GM20000 (cell line): ENCODE measurements around the gene ATP10B.
A peak's percentile ranks its signal among the peaks of the same experiment; 100 is the strongest.

Experiments
- DNase-seq: peaks from one replicate; pipeline ENCODE4 v3.0.0; 2012; ENCODE audit warnings: low spot score
- TF ChIP-seq, protein P1 (sequence below): IDR thresholded peaks from 2 replicates; pipeline ENCODE4 v1.5.1; 2012; ENCODE audit warnings: mild to moderate bottlenecking, control low read depth; ENCODE audit errors: extremely low read depth, missing control alignments

Gene ATP10B

GRCh38 chr5:160805376-160805775 lies 46.6 kb downstream of the ATP10B start:
- DNase-seq = no peak
- TF ChIP-seq, protein P1, sequence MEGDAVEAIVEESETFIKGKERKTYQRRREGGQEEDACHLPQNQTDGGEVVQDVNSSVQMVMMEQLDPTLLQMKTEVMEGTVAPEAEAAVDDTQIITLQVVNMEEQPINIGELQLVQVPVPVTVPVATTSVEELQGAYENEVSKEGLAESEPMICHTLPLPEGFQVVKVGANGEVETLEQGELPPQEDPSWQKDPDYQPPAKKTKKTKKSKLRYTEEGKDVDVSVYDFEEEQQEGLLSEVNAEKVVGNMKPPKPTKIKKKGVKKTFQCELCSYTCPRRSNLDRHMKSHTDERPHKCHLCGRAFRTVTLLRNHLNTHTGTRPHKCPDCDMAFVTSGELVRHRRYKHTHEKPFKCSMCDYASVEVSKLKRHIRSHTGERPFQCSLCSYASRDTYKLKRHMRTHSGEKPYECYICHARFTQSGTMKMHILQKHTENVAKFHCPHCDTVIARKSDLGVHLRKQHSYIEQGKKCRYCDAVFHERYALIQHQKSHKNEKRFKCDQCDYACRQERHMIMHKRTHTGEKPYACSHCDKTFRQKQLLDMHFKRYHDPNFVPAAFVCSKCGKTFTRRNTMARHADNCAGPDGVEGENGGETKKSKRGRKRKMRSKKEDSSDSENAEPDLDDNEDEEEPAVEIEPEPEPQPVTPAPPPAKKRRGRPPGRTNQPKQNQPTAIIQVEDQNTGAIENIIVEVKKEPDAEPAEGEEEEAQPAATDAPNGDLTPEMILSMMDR = no peak

GRCh38 chr5:160802592-160802991 lies 49.4 kb downstream of the ATP10B start:
- no peak for DNase-seq
- TF ChIP-seq, protein P1 = no peak

GRCh38 chr5:160800375-160801275 lies 51.4 kb downstream of the ATP10B start:
- TF ChIP-seq, protein P1 = no peak

DNA sequence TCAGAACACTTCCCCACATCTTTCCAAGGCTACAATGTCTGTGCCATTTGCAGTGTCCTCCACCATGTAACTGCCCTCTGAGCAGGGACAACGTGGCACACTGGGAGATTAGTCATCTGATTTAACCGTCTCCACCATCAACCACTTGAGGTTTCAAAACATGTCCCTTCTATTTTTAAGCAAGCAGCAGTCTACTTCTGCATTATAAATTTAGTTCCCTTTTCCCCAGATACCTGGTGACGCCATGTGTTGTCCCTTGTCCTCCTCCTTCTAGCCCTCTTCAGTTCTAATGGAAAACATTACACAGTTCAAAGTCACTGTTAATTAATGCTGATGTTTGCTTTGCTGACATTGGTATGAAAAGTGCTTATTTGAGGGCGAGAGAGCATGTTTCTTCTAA lies 52.8 kb downstream of the ATP10B start:
- DNase-seq = peak; percentile 10

More at GRCh38 chr5:160800375-160801275, 51.4 kb downstream of the ATP10B start:
- no peak for DNase-seq

GRCh38 chr5:160797020-160797419 lies 55.0 kb downstream of the ATP10B start:
- TF ChIP-seq, protein P1 = no peak
- DNase-seq = no peak

More for the DNA sequence above, 52.8 kb downstream of the ATP10B start:
- TF ChIP-seq, protein P1 = no peak

DNA sequence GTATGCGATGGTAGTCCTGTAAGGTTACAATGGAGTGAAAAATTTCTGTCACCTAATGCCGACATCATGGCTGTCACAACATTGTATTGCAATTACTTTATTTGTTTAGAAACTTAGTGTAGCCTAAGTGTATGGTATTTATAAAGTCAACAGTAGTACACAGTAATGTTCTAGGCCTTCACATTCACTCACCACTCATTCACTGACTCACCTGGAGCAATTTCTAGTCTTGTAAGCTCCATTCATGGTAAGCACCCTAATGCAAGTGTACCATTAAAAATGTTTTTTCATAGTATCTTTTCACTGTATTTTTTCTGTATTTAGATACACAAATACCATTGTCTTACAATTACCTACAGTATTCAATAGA lies 58.5 kb downstream of the ATP10B start:
- TF ChIP-seq, protein P1 = no peak
- DNase-seq = no peak

- TF ChIP-seq, protein P1 = no peak
- DNase-seq = no peak
These were observed 59.1 kb downstream of the ATP10B start for GRCh38 chr5:160792732-160793529.
